ENCODE data around the gene KRTAP1-5.
"Not testable (repeated sequence)": the region's sequence is repeated elsewhere in the genome, so short reads cannot be mapped to it uniquely, and the experiment has no call there.

KRTAP1-5 gene, protein sequence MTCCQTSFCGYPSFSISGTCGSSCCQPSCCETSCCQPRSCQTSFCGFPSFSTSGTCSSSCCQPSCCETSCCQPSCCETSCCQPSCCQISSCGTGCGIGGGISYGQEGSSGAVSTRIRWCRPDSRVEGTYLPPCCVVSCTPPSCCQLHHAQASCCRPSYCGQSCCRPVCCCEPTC

DNA sequence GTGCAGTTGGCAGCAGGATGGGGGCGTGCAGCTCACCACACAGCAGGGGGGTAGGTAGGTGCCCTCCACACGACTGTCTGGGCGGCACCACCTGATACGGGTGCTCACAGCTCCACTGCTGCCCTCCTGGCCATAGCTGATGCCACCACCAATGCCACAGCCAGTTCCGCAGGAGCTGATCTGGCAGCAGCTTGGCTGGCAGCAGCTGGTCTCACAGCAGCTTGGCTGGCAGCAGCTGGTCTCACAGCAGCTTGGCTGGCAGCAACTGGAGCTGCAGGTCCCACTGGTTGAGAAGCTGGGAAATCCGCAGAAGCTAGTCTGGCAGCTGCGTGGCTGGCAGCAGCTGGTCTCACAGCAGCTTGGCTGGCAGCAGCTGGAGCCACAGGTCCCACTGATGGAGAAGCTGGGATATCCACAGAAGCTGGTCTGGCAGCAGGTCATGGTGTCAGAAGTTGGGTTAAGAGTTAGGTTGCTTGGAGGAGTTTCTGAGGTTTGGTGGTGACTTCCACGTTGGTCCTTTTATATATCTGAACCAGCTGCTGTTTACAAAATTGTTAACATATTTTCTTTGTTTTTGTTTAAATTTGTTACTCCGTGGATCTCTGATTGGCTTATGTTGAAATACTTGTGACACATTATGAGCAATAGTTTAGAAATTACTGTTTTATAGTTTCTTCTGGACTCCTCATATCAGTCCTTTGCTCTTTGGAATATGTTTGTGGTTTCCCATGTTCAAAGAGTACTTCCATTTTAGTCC is at the start of gene KRTAP1-5:
Gene KRTAP1-5 (minus strand): TSS at position 494 of the 757 bp plus-strand sequence. CDS start 53 bp downstream, at position 441.
- no peak for DNase-seq

DNA sequence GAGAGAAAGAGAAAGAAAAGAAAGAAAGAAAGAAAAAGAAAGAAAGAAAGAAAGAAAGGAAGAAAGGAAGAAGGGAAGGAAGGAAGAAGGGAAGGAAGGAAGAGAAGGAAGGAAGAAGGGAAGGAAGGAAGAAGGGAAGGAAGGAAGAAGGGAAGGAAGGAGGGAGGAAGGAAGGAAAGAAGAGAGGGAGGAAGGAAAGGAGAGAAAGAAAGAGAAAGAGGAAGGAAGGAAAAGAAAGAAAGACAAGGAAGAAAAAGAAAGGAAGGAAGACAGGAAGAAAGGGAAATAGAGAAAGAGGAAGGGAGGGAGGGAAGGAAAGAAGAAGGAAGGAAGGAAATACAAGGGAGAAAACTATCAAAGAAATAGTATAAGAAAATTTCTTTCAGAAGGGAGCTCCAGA is 49.8 kb upstream of the KRTAP1-5 start:
- DNase-seq = no peak

DNA sequence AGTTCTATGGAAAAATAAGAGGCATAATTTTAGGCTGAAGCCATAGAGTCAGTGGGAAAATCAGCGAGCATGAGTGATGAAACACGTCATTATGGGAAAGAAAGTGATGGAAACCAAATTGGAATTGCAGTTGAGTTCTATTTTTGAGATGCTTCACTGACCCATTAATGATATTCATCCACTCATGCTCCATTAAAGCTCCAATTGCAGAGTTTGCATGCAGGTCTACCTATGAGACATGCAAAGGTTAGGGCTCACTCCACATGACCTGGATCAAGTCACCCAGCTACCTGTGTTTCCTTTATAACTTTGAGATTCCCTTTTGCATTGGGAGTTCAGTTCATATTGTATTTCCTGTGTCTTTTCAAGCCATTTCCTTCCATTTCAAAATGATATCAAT is 46.7 kb upstream of the KRTAP1-5 start:
- DNase-seq = no peak

DNA sequence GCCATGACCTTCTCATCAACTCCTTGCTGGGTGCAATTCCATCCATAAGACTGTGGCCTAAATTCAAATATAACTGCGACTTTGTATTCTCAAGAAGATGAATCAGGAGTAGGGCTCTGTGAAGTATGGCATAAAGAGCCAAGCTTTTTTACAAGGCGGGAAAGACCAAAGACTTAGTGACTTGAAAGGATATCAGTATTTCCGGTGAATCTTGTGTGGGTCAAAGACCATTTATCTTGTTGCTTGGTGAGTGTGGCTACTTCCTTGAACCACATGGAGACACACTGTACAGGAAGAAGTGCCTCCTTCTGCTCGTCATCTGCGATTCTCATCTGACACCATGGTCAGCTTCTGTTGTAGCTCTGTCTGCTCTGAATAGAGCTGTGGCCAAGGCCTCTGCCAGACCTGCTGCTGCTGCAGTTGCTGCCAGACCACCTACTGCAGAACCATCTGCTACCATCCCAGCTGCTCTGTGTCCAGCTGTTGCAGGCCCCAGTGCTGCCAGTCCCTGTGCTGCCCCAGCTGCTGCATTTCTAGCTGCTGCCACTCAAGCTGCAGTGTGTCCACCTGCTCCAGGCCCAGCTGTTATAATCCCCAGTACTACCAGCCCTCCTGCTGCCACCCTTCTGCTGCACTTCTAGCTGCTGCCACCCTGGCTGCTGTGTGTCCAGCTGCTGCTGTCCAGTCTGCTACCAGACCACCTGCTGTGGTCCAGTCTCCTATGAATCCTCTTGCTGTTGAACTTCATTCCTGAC is 44.8 kb upstream of the KRTAP1-5 start:
- no peak for DNase-seq

DNA sequence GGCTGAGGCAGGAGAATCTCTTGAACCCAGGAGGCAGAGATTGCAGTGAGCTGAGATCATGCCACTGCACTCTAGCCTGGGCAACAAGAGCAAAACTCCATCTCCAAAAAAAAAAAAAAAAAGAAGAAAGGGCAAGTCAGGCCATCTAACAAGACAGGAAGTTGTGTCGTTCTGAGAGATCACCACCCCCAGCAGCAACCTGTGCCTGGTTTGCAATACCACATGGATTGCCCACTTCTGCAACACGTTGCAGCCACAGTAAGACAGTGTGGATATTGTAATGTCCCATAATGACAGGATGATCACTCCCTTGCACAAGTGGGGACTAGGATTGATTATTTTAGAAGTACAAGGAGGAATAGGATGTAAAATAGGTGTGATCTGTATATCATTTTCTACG is 42.0 kb upstream of the KRTAP1-5 start:
- DNase-seq = no peak

DNA sequence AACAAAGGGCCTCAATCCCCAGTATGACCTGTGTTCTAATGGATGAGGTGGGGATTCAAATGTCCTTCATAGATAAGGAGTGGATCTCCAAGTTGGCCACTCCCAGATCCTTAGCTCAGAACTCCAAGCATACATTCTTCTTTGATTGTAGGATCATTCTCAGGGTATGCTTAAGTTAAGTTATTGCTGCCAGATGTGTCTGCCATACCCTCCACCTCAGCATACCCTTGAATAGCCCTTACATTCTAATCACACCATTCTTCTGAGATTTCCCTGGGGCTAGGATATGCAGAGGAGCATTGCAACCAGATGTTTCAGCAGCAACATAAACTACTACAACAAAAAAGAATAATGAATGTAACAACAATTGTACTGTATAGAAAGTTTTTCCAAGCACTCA is 40.3 kb upstream of the KRTAP1-5 start:
- no peak for DNase-seq

DNA sequence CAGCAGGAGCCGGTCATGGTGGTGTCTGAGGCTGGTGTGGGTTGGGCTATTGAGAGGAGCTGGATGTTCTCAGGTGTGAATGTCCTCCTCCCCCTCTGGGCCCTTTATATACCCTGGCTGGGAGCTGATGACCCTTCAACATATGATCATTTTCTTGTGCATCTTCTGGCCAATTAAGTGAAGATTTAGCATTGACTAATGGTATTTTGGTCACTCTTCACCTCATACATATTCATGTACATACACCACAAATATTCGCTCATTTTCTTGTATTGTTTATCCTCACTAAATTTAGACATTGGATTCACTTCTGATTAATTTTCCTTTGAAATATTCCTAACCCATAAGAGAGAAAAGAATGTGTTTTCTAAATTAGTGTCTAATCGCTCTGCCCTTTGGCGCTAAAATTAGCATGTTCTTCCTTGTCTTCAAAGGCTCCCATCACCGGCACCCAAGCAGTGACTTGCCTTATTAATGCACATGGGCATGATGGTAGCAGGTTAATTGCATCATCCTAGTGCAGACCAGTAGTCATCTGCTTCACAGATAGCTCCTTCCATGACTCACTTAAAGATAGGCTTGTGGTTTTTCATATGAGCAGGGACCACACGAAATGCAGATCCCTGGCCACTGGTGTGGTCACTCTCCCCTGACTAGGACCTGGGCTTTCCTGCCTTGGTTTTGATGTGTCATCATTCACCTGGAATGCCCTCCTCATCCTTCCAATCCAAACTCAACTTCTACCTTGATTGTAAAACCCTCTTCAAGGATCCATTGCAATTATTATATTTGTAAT is 39.0 kb upstream of the KRTAP1-5 start, which contains the start of gene KRTAP2-4:
Gene KRTAP2-4 (minus strand): TSS at position 51 of the 796 bp plus-strand sequence. CDS start 34 bp downstream, at position 17.
- no peak for DNase-seq

DNA sequence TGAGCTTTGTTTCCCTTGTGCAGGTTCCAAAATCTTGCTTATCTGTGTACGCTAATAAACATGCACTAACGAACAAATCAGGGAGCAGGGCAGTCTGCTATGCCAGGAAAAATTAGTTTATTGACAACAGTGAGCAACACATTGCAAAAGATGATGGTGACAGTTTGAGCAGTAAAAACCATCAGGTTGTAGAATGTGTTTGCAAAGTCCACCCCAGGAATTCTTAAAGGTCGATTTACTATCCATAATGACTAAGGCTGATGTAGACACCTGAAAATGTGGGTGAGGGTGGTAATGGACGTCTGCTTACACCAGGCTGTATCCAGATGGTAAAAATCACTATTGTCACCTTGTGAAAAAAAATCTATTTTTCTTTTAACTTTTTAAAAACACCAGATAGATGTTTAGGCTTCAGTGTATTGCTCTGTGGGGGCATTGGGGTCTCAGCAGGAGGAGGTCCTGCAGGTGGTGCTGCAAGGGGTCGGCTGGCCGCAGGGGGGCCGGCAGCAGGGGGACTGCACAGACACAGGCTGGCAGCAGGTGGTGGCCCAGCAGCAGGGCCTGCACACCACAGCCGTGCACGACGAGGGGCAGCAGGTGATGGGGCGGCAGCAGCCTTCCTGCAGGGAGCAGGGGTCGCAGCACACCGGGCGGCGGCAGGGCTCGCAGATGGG is 38.1 kb upstream of the KRTAP1-5 start:
- DNase-seq = not testable (repeated sequence)

DNA sequence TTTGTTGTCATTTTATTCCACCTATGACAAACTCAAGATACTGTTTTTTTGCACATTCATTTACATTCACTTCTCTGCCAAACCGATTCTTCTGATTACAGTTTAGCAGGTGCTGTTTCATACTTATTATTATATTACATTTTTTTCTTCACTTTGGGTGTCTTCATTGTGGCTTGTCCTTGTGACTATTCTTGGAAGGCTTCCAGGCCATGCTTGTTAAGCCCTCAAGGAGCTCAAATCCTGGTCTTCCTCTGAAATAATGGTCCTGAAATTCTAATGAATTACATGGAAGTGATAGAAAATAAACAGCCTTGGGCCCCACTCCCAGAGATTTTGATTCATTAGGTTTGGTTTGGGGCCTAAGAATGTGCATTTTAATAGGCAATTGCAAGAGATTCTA is 37.3 kb upstream of the KRTAP1-5 start:
- no peak for DNase-seq

DNA sequence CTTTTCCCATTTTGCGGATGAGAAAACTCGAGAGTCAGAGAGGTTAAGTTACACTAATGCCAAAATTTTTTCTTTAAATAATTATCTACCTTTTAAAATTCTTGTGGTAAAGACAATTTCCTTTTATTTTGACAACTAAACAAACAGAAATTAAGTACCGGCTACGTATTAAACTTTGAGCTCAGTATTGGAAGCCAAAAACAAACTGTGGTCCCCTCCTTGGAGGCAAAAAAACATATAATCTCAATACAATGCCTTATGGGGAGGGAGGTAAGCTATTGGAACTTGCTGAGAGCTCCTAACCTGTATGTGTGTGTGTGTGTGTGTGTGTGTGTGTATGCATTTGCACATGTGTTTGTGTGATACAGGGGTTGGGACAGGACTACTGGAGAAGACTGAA is 36.4 kb upstream of the KRTAP1-5 start:
- DNase-seq = no peak

DNA sequence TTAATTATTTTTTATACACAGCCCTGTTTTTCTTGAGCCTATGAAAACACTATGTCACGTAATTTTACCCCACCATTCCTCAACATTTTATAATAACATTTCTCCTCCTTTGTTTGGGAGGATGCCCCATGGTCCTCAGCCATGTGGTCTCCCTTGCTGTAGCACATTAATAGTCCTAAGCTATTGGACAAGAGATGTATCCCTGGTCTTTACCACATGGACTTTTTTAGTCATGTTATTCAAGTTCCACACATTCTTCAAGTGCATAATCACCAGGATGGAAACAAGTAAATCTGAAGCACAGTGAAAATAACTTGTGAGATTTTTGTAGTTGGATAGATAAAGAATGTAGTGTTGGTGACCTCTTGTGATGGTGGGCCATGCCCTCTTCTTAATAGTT is 35.0 kb upstream of the KRTAP1-5 start:
- DNase-seq = no peak

DNA sequence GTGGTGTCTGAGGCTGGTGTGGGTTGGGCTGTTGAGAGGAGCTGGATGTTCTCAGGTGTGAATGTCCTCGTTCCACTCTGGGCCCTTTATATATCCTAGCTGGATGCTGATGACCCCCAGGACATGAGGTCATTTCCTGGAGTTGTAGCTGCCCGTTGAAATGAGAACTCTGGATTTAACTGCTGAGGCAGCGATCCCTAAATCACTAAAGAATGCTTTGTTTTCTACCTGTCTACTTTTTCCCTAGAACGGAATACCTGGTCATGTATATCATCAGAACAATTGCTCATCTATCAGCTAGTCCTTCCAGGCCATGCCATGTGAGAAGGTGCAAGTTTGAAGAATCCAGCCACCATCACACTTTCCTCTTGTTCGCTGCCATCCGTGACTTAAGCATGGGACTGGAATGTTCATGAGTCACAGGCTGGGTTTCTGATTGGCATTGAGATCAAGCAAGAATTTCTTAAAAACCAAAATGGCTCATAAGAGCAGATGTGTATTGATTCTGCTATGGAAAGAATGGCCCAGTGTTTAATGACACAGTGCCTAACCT is 33.1 kb upstream of the KRTAP1-5 start, which contains the start of gene KRTAP2-3:
Gene KRTAP2-3 (minus strand): TSS at position 63 of the 553 bp plus-strand sequence. CDS start 64 bp downstream, outside the sequence.
- DNase-seq = no peak

DNA sequence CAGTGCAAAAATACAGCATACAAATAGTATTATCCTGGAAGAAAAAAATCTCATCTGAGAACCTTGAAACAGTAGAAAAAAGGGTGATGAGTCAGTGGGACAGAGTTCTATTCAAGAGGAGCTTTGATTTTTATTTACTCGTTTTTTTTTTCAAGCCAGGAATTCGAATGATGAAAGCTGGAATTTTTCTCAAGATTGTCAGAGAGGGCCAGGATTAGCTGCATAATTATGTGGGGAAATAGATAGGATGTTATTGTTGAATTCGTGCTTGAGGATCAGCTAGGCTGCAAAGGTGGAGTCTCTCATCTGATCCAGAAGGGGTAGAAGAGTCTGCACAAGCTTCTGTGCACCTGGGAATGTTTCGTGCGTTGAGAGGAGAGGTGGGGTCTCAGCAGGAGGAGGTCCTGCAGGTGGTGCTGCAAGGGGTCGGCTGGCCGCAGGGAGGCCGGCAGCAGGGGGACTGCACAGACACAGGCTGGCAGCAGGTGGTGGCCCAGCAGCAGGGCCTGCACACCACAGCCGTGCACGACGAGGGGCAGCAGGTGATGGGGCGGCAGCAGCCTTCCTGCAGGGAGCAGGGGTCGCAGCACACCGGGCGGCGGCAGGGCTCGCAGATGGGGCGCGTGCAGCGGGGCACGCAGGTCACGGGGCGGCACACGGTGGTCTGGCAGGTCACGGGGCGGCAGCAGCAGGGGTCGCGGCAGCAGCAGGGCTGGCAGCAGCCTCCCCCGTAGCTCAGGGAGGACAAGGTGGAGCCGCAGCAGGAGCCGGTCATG is 32.5 kb upstream of the KRTAP1-5 start:
- DNase-seq = not testable (repeated sequence)

DNA sequence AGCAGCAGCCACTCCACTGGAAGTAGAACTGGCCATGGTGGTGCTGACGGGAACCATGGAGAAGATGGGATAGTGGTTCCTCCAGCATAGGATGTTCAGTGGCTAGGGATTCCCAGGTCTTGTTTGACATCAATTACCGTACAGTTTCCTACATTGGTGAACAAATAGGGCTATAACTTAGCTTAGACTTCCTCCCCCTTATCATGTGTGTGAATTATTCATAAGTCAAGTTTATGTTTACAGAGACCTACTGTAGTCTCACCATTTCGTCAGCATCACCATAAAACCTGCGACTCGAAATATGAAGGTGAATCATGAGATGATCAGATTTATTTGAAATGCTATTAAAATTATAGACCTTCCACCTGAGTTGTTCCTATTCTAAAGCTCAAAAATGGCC is 31.7 kb upstream of the KRTAP1-5 start:
- no peak for DNase-seq

DNA sequence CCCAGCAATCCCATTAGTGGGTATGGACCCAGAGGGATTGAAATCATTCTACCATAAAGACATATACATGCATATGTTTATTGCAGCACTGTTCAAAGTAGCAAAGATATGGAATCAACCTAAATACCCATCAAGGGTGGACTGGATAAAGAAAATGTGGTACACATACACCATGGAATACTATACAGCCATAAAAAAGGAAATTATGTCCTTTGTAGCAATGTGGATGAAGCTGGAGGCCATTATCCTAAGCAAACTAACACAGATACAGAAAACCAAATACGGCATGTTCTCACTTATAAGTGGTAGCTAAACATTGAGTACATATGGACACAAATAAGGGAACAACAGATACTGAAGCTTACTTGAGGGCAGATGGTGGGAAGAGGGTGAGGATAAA is 30.5 kb upstream of the KRTAP1-5 start:
- DNase-seq = no peak

DNA sequence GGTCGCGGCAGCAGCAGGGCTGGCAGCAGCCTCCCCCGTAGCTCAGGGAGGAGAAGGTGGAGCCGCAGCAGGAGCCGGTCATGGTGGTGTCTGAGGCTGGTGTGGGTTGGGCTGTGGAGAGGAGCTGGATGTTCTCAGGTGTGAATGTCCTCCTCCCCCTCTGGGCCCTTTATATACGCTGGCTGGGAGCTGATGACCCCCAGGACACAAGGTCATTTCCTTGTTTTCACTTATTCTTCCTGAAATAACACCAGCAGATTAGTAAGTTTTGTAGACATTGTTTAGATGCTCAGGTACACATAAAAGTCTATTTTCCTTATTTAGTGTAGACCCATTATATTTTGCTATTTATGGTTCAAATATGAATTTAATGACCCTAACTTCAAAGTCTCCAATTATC is 28.1 kb upstream of the KRTAP1-5 start, which contains the start of gene KRTAP2-2:
Gene KRTAP2-2 (minus strand): TSS at position 101 of the 400 bp plus-strand sequence. CDS start 19 bp downstream, at position 82.
- DNase-seq = not testable (repeated sequence)

DNA sequence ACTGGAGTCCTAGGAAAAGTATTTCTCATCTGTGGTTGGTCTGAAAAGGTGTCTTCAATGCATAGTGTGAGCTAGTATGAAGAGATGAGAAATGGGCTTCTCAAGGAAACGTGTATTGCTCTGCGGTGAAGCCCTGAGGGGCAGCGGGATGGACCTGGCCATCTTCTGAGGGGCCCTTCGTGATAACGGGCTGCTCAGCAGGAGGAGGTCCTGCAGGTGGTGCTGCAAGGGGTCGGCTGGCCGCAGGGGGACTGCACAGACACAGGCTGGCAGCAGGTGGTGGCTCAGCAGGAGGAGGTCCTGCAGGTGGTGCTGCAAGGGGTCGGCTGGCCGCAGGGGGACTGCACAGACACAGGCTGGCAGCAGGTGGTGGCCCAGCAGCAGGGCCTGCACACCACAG is 27.5 kb upstream of the KRTAP1-5 start:
- DNase-seq = not testable (repeated sequence)

DNA sequence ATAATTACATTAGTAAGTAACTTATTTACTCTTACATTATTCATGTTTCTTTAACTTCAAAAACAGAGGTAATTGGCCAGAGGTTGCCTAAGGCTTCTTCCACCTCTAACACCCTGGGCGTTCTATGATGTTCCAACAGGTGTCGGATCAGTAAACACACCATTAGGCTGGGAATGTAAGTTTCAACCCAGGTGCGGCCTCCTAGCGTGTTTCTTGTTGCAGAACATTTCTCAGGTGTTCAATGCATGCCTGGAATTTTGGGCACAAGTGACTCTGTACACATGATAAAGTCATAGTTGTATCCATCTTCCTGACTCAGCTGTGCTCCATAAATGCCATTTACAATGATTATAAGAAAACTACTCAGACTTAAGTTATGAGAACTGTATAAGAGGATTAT is 27.0 kb upstream of the KRTAP1-5 start:
- DNase-seq = no peak

DNA sequence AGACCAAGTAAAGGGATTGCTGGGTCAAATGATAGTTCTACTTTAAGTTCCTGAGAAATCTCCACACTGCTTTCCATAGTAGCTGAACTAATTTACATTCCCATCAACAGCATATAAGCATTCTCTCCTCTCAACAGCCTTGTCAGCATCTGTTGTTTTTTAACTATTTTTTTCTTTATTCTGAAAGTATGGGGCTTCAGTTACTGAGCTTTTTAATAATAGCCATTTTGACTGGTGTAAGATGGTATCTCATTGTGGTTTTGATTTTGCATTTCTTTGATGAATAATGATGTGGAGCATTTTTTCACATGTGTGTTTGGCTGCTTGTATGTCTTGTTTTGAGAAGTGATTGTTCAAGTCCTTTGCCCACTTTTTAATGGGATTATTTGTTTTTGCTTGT is 25.6 kb upstream of the KRTAP1-5 start:
- DNase-seq = no peak

DNA sequence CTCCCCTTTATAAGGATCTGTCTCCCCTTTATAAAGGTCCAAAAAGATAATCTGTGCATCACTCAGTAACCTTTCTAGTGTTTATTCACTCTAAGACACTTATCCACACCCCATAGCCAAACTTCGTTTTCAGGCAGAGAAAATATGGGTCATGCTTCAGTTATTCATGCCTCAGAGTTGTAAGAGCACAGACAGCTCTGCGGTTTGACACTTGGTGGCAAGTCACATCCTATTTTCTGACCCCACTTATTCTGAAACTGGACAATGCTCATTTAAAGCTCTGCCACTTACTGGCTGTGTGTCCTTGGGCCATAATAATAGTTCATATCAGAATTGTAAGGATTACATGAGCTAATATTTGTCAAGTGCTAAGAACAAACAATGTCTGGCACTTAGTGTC is 22.1 kb upstream of the KRTAP1-5 start:
- no peak for DNase-seq

DNA sequence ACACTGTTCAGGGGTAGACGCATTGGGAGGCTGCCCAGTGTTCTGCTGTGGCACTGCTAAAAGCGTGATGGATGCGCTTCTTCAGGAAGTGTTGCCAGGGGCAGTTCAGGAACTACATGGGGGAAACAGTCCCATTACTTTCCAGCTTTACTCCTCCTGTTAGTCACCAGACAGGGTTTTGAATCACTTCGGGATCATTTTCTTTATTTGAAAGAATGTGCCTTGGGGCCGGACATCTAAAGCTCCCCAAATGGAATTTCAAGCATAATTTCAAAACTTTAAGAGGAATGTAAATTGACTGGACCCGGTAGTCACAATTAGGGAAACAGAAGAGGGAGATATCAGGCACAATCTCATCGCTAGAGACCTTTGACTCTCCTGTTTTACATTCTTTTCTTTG is 21.4 kb upstream of the KRTAP1-5 start:
- no peak for DNase-seq

All from NCI-H1092 treated with DMSO at 0.1 percent for 48 hours (cell line).